Left cardiac atrium (tissue), 4 donors: Measurements from ENCODE around the gene NLN. TPM values are rescaled to one million over a fixed set of nuclear protein-coding genes. Genes with fewer than 3 reads are reported as not detected.
"Not testable (repeated sequence)": the region's sequence is repeated elsewhere in the genome, so short reads cannot be mapped to it uniquely, and the experiment has no call there.

ENCODE experiments used
- ATAC-seq, 2 donors: fragments of 200-7000 bp; cut with Tn5 transposase; one replicate each; pipeline ENCODE4 v1.9.1; 2020; ENCODE audit warnings: mild to moderate bottlenecking in 2 of 2, moderate library complexity in 2 of 2
- DNase-seq: peaks from one replicate; pipeline ENCODE4 v3.0.0-alpha.2; 2020
- intact Hi-C, 2 donors: fragments of 100-400 bp; cut with DNase I; formaldehyde crosslinking; loops; one replicate each; pipeline versions ENCODE4 v1.14.1 to v1.15.1; 2022 to 2023
- total RNA-seq, 2 donors: library from RNA; stranded (reverse); fragmentation: NEBNext Ultra II Directional; extraction: Animal tissue kit (Norgen Biotek cat#: 25700); gene quantifications; one replicate each; pipeline ENCODE4 v1.2.1, GENCODE V29; 2021
- donor health status: DM: no; HTN: yes; CAD: no.
- donor health status: DM: no; HTN: yes; CAD: no; lungs with severe emphysema.
- donor health status: DM: yes; HTN: yes; CAD: no.
- donor health status: Dilated cardiomyopathy.

The NLN gene
- total RNA-seq, 2 donors from 2014 or later: 13.9 to 14.7 TPM

- DNase-seq (no peak), ATAC-seq (no peak)
- intact Hi-C loops: no loop called here
Measured at GRCh38 chr5:65728218-65728617, 6.2 kb downstream of the NLN start.

DNA sequence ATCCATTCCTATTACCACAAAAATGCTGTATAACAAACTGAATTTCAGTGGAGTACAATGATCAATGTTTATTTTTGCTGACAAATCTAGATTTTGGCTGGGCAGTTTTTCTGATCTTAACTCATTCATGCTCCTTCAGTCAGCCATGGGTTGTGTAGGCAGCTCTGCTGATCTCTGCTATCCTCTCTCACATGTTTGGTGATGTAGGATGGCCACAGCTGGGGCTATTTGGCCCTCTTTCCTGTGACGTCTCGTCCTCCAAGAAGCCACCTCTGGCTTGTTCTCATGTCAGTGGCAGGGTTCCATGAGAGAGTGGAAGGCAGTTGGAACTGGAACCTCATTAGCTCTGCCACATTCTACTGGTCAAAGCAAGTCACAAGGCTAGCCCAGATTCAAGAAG lies 8.9 kb downstream of the NLN start:
- intact Hi-C loops: no loop called here
- peak; percentile 26 for DNase-seq
- peak in 1 of 2 donors; percentile 37 for ATAC-seq

DNA sequence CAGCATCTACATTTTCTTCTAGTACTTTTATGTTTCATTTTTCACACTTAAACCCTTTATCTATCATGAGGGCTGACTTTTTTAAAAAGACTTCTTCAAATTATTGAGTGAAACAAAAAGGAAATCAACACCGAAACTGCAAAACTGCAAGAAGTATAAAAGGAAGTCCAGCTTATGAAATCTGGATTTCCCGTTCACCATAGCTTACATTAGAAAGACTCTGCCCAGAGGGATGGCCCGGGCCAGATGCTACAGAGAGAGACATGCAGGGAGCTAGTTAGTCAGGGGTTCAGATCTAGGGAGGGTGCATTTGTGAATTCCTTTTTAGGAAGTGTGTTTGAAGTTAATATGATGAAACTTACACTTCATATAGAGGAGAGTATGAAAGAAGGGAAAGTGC lies 10.0 kb downstream of the NLN start:
- ATAC-seq: peak in 1 of 2 donors; percentile 74
- intact Hi-C loops: not testable (repeated sequence)

GRCh38 chr5:65734196-65734775 lies 12.3 kb downstream of the NLN start:
- DNase-seq, intact Hi-C loops, ATAC-seq: not testable (repeated sequence)

More for the DNA sequence above, 10.0 kb downstream of the NLN start:
- not testable (repeated sequence) for DNase-seq

GRCh38 chr5:65734921-65735320 lies 12.9 kb downstream of the NLN start:
- ATAC-seq (no peak), DNase-seq (no peak)
- intact Hi-C loops: no loop called here

DNA sequence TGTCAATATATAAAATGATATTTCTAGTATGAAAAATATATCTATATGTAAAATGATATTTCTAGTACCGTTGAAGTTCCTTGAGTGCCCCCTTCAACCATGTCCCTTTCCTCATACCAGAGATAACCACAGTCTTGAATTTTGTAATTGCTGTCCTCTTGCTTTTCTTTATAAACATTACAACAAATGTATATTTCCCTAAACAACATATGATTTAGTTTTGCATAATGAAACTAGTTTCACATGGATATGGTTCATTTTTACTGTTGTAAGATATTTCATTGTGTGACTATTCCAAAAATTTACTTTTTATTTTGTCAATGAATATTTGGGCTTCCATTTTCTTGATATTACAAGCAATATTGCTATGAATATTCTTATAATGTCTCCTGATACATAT lies 14.0 kb downstream of the NLN start:
- ATAC-seq (no peak), DNase-seq (no peak)
- intact Hi-C loops: no loop called here

DNA sequence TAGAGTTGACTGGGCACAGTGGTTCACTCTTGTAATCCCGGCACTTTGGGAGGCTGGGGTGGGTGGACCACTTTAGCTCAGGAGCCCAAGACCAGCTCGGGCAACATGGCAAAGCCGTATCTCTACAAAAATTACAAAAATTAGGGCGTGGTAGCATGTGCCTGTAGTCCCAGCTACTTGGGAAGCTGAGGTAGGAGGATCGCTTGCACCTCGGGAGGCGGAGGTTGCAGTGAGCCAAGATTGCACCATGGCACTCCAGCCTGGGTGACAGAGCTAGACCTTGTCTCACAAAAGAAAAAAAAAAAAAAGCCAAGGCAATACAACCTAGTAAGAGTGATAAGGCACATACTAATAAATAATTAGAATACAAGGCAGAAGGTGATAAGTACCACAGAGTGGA lies 15.8 kb downstream of the NLN start:
- DNase-seq: no peak
- intact Hi-C loops: no loop called here
- ATAC-seq: no peak

DNA sequence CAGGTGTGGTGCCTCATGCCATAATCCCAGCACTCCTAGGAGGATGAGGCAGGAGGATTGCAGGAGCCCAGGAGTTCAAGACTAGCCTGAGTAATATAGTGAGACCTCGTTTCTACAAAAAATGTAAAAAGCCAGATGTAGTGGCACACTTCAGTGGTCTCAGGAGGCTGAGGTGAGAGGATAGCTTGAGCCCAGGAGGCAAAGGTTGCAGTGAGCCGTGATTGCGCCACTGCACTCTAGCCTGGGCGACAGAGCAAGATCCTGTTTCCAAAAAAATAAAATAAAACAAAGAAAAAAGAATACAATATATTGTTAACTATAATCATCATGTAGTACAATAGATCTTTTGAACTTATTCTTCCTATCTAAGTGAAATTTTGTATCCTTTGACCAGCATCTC lies 16.3 kb downstream of the NLN start:
- no peak for ATAC-seq
- intact Hi-C loops: no loop called here
- DNase-seq: no peak

- DNase-seq: no peak
- intact Hi-C loops: no loop called here
- no peak for ATAC-seq
Measured at GRCh38 chr5:65739162-65739561, 17.2 kb downstream of the NLN start.

- DNase-seq: no peak
- intact Hi-C loops: no loop called here
- peak in 1 of 2 donors; percentile 78 for ATAC-seq
Measured at GRCh38 chr5:65742565-65743231, 20.7 kb downstream of the NLN start.

GRCh38 chr5:65749221-65749844 lies 27.3 kb downstream of the NLN start:
- no peak for ATAC-seq
- no peak for DNase-seq
- intact Hi-C loops: no loop called here

- ATAC-seq: peak in 1 of 2 donors; percentile 29
- intact Hi-C loops: no loop called here
- DNase-seq: no peak
Measured at GRCh38 chr5:65749956-65750355, 28.0 kb downstream of the NLN start.

DNA sequence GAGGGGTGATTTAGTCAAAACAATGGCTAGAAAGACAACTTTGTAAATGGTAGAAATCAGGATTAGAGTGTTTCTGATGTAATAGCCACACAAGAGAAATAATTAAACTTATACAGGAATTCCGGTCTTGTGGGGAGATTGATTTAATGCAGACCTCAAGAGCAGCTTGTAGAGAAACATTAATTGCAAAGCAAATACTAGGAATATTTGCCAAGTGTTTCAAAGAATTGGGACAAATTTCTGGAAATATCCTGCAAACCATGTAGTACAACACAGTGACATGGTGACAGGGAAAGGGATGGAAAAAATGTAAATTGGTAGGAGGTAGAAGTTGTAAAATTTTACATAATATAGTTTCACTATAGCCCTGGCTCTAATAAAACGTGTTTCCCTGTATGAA lies 28.9 kb downstream of the NLN start:
- intact Hi-C loops: no loop called here
- ATAC-seq (no peak), DNase-seq (no peak)

DNA sequence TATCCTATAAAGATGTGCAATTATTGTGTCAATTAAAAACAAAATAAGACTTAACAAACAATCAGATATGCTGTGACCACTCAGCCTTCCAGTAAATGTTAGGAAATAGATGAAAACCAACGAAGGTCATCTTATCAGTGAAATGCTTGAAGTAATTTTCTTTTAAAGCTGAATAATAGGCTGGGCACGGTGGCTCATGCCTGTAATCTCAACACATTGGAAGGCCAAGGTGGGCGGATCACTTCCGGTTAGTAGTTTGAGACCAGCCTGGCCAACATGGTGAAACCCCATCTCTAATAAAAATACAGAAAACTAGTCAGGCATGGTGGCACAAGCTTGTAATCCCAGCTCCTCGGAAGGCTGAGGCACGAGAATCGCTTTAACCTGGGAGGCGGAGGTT lies 31.2 kb downstream of the NLN start:
- DNase-seq (no peak), ATAC-seq (no peak)
- intact Hi-C loops: no loop called here

DNA sequence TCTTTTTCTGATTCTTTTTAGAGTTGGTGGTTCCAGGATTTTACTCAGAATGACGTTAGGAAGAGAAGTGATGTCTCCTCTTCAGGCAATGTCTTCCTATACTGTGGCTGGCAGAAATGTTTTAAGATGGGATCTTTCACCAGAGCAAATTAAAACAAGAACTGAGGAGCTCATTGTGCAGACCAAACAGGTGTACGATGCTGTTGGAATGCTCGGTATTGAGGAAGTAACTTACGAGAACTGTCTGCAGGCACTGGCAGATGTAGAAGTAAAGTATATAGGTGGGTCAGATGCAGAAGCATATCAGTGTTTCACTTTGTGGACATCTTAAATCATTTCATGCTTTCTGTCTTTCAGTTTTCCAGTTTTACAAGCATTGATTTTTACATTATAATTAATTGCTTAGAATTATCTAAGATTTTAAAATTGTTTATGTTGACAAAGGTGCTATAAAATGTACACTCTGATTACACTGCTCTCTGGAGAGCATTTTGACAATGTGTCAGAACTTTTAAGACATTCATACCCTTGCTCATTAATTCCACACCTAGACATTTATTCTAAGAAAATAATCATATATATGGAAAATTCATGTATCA lies 36.6 kb downstream of the NLN start:
- ATAC-seq (no peak), DNase-seq (no peak)
- intact Hi-C loops: no loop called here

DNA sequence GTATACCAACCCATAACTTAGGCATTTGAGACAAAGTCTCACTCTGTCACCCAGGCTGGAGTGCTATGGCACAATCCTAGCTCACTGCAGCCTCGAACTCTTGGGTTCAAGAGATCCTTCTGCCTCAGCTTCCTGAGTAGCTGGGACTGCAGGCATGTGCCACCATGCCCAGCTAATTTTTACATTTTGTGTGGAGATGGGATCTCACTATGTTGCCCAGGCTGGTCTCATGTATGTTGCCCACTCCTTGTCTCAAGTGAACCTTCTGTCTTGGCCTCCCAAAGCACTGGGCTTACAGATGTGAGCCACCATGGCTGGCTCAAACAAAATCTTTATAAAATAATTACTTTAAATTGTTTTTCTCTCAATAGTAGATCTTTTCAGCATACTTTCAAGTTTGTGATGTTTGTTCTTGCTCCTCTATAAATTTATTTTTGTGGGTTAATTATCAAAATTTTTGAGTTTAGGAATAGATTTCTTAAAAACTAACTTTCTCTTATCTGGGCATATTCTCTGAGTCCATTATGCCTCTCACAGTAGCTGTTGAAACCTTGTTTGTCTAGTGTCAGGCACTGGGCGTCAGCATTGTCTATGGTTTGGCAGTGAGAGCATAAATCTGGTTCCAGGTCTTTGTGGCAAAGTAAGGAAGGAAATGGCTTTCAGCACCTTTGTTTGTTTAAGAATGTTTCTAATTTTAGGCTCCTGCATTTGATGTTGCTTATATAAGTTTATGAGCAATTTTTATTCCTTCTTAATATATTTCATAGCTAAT lies 38.7 kb downstream of the NLN start:
- DNase-seq: peak; percentile 27
- intact Hi-C loops: no loop called here
- ATAC-seq: peak; percentile 60 to 81

- ATAC-seq: no peak
- DNase-seq: no peak
- intact Hi-C loops: no loop called here
Measured at GRCh38 chr5:65762234-65762633, 40.2 kb downstream of the NLN start.

DNA sequence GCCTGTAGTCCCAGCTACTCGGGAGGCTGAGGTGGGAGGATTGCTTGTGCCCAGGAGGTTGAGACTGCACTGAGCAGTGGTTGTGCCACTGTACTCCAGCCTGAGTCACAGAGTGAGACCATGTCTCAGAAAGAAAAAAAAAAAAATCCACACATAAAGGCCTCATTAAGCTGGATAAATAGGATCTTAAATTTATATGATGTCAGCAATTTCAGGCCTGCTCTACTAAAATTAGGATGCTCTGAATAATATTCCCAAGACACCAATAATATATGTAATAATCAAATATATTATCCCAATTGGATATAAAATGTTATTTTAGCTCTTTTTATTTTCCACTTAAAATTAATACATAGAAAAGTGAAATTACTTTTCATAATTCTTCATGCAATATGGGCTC lies 43.6 kb downstream of the NLN start:
- intact Hi-C loops: no loop called here
- DNase-seq (no peak), ATAC-seq (no peak)

DNA sequence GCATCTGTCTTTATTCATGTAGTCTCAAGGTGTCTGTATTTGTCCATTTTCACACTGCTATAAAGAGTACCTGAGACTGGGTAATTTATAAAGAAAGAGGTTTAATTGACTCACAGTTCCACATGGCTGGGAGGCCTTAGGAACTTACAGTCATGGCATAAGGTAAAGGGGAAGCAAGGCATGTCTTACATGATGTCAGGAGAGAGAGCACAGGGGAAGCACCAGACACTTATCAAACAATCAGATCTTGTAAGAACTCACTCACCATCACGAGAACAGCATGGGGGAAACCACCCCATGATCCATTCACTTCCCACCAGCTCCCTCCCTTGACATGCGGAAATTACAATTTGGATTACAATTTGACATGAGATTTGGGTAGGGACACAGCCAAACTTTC lies 44.2 kb downstream of the NLN start:
- DNase-seq: no peak

DNA sequence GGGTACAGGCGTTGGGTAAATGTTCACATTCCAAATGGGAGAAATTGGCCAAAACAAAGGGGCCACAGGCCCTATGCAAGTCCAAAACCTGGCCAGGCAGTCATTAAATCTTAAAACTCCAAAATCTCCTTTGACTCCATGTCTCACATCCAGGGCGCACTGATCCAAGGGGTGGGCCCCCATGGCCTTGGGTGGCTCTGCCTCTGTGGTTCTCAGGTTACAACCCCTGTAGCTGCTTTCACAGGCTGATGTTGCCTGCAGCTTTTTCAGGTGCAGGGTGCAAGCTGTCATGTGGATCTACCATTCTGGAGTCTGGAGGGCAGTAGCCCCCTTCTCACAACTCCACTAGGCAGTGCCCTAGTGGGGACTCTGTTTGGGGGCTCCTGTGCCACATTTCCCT lies 44.8 kb downstream of the NLN start:
- no peak for ATAC-seq
- no peak for DNase-seq
- intact Hi-C loops: no loop called here

More for the DNA sequence above, 44.2 kb downstream of the NLN start:
- intact Hi-C loops: no loop called here
- ATAC-seq: no peak
